Panc1 (cell line): ENCODE results near the gene CPS1.

ENCODE experiments used
- POLR2AphosphoS5 ChIP-seq: IDR thresholded peaks from 2 replicates; pipeline ENCODE4 v1.6.1; 2012; ENCODE audit warnings: mild to moderate bottlenecking, low read depth, low read length, moderate library complexity
- TCF7L2 ChIP-seq: IDR thresholded peaks from 2 replicates; pipeline ENCODE4 v1.6.1; 2011; ENCODE audit warnings: mild to moderate bottlenecking, low read depth, low read length, inconsistent platforms
- TF ChIP-seq, protein P1 (sequence below), 2 experiments: IDR thresholded peaks; 2 replicates each; pipeline ENCODE4 v1.6.1; 2011 to 2012; ENCODE audit warnings: low read depth in 2 of 2, control low read depth in 1 of 2, low read length in 1 of 2, mild to moderate bottlenecking in 1 of 2, moderate library complexity in 1 of 2; ENCODE audit not compliant: insufficient read depth in 1 of 2
- TF ChIP-seq, protein P2 (sequence below): fragments of 450-650 bp; IDR thresholded peaks from 2 replicates; pipeline ENCODE4 v1.5.1; 2017; ENCODE audit warnings: mild to moderate bottlenecking

DNA sequence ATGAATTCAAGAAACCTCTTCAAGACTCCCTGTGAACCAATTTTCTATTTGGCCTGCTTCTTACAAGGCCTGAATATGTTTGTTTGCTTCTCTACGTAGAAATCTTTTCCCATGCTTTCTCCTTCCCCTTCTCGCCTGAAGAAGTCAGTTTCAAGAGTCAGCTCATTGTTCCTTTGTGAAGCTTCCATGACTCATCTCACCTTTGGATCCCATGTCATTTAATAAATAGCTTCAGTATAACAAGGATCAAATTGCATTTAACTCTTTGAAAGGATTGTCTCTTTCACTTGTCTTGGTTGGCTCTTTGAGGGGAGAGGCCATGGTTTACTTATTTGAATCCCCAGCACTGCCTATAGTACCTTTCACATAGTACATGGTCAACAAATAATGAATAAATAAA lies 28.4 kb downstream of the CPS1 start:
- TF ChIP-seq, protein P1, sequence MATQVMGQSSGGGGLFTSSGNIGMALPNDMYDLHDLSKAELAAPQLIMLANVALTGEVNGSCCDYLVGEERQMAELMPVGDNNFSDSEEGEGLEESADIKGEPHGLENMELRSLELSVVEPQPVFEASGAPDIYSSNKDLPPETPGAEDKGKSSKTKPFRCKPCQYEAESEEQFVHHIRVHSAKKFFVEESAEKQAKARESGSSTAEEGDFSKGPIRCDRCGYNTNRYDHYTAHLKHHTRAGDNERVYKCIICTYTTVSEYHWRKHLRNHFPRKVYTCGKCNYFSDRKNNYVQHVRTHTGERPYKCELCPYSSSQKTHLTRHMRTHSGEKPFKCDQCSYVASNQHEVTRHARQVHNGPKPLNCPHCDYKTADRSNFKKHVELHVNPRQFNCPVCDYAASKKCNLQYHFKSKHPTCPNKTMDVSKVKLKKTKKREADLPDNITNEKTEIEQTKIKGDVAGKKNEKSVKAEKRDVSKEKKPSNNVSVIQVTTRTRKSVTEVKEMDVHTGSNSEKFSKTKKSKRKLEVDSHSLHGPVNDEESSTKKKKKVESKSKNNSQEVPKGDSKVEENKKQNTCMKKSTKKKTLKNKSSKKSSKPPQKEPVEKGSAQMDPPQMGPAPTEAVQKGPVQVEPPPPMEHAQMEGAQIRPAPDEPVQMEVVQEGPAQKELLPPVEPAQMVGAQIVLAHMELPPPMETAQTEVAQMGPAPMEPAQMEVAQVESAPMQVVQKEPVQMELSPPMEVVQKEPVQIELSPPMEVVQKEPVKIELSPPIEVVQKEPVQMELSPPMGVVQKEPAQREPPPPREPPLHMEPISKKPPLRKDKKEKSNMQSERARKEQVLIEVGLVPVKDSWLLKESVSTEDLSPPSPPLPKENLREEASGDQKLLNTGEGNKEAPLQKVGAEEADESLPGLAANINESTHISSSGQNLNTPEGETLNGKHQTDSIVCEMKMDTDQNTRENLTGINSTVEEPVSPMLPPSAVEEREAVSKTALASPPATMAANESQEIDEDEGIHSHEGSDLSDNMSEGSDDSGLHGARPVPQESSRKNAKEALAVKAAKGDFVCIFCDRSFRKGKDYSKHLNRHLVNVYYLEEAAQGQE (IDR thresholded peaks at IDR 0.05; ENCODE audit: insufficient read depth in 1 of 2, low read depth in 2 of 2, low read length in 1 of 2), result no peak
- TF ChIP-seq, protein P2, sequence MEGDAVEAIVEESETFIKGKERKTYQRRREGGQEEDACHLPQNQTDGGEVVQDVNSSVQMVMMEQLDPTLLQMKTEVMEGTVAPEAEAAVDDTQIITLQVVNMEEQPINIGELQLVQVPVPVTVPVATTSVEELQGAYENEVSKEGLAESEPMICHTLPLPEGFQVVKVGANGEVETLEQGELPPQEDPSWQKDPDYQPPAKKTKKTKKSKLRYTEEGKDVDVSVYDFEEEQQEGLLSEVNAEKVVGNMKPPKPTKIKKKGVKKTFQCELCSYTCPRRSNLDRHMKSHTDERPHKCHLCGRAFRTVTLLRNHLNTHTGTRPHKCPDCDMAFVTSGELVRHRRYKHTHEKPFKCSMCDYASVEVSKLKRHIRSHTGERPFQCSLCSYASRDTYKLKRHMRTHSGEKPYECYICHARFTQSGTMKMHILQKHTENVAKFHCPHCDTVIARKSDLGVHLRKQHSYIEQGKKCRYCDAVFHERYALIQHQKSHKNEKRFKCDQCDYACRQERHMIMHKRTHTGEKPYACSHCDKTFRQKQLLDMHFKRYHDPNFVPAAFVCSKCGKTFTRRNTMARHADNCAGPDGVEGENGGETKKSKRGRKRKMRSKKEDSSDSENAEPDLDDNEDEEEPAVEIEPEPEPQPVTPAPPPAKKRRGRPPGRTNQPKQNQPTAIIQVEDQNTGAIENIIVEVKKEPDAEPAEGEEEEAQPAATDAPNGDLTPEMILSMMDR, result no peak
- TF ChIP-seq POLR2AphosphoS5 (no peak), TCF7L2 (no peak)
